Raji (cell line): ENCODE data around the gene TSPAN14.

Experiments
- POLR2A ChIP-seq: IDR thresholded peaks from 2 replicates; pipeline ENCODE4 v1.6.1; 2011; ENCODE audit warnings: low read depth, low read length, control low read depth; ENCODE audit not compliant: insufficient read depth

Gene TSPAN14

GRCh38 chr10:80459047-80459865 is 5.1 kb downstream of the TSPAN14 start:
- TF ChIP-seq POLR2A, result peak; percentile 39

- no peak for TF ChIP-seq POLR2A
Observed at GRCh38 chr10:80460399-80461207, 6.5 kb downstream of the TSPAN14 start.

- TF ChIP-seq POLR2A, result 0 out of 2 replicates have a peak, but pooled peaks have one; percentile 14
Observed at GRCh38 chr10:80461208-80462183, 7.4 kb downstream of the TSPAN14 start.

- no peak for TF ChIP-seq POLR2A
Observed at GRCh38 chr10:80462299-80462980, 8.3 kb downstream of the TSPAN14 start.

GRCh38 chr10:80462981-80463741 is 9.1 kb downstream of the TSPAN14 start:
- no peak for TF ChIP-seq POLR2A

- TF ChIP-seq POLR2A, result no peak
Observed at GRCh38 chr10:80463868-80464267, 9.8 kb downstream of the TSPAN14 start.

- TF ChIP-seq POLR2A, result no peak
Observed at GRCh38 chr10:80464557-80465450, 10.7 kb downstream of the TSPAN14 start.

- TF ChIP-seq POLR2A, result no peak
Observed at GRCh38 chr10:80465451-80465835, 11.3 kb downstream of the TSPAN14 start.

GRCh38 chr10:80465839-80466590 is 11.9 kb downstream of the TSPAN14 start:
- TF ChIP-seq POLR2A, result no peak

GRCh38 chr10:80466724-80467326 is 12.7 kb downstream of the TSPAN14 start:
- TF ChIP-seq POLR2A, result no peak

- TF ChIP-seq POLR2A, result no peak
Observed at GRCh38 chr10:80468002-80468401, 13.9 kb downstream of the TSPAN14 start.
